SW480 (cell line): Measurements from ENCODE around the gene FRMD4A.

Source experiments
- DNase-seq: peaks from one replicate; pipeline ENCODE4 v3.0.0-alpha.2; 2016; ENCODE audit warnings: low spot score

FRMD4A gene

GRCh38 chr10:14340051-14340744 is 9.5 kb upstream of the FRMD4A start:
- no peak for DNase-seq

GRCh38 chr10:14336736-14337135 is 6.0 kb upstream of the FRMD4A start:
- DNase-seq = no peak

DNA sequence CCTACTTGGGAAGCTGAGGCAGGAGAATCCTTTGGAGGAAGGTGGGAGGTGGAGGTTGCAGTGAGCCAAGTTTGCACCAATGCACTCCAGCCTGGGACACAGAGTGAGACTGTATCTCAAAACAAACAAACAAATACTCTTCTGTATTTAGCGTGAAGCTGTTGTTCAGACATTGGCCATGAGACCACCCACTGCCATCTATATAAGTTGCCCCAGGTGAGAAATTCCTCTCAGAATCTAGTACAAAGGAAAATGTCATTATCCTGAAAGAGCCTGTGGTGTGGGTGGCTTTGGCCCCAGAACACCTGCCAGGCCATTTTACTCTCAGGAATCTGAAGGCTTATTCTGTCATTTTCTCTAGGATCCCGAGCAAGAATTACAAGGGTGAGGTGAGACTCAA is 4.0 kb upstream of the FRMD4A start:
- DNase-seq = no peak

GRCh38 chr10:14333606-14334005 is 2.9 kb upstream of the FRMD4A start:
- DNase-seq = no peak

DNA sequence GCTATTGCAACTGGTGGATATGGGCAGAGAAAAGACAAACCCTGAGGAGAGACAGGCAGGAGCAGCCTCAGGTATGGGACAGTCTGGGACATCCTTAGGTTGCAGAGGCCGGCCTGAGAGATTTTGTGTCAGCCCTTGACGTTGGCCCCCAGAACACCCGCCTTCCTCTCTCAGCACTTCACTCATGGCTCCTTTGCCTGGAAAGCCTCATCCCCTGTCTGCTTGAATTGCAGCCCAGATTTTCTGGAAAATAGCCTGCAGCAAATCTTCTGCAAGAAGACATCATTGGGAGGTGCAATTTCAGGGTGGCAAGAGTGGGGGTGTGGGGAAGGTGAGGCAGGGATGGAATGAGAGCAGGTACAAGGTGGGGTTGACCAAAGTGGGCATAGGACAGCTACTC is 2.2 kb upstream of the FRMD4A start:
- DNase-seq = no peak

DNA sequence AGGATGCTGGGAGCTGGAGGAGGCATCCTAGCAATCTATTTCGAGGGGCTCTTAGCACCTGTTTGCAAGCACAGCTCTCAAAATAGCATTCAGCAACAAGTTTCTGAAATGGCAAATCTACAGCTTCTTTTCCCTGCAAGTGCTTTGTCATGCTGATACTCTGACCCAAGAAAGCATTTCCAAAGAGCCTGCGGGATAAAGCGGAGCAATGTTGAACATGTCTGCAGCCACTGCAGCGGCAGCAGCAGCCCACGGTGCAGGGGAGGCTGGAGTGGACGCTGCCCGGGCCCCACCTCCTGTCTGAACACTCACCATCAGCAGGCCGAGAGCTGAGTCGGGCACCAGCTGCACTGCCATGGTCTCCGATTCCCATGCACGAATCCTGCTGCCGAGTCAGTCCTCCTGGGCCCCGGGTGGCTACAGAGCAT is 964 bp downstream of the FRMD4A start:
- no peak for DNase-seq

- no peak for DNase-seq
Measured at GRCh38 chr10:14328881-14329672, 1.6 kb downstream of the FRMD4A start.

- no peak for DNase-seq
Measured at GRCh38 chr10:14327527-14327926, 3.2 kb downstream of the FRMD4A start.

DNA sequence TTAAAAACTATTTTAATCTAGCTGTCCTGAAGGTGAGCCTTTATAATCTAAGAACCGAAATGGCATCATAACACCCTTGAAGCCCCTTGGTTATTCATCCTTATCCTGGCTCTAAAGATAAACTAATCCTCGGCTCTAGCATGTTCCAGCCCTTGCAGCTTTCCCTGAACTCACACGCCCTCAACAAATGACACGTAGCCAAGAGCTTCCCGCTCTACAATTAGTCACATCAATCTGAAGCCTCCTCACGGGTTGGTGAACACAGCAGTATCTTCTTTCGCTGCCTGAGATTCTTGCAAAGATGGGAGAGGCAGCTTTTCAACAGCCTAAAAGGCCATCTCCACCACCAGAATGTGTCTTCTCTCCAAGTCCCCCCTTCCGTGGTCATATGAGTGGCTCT is 4.1 kb downstream of the FRMD4A start:
- no peak for DNase-seq

DNA sequence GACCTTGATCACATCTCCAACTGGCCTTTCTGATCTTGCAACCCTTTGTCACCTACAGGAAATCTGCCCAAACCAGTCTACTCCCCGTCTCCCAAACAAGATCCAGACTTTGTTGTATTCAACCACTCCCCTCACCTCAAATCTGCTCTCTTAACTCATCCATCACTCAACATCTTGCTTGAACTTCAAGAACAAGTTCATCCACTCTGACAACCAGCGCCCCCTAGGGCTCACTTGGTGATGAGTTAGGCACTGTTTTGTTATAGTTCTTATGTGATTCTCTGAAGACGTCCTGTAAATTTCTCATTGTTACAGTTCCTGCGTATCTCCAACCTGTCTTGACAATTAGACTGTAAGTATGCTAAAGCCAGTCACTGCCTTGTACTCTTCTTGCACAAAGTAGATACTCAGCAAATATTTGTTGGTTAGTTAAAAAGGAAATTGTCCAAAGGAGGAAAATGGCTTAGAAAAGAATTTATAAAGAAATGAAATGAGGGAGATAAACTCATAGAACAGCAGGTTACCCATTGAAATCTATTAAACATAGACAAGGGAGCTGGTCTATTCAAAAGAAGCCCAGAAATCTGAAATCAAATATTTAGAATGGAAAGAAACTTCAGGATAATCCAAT is 5.3 kb downstream of the FRMD4A start:
- peak; percentile 5 for DNase-seq

- no peak for DNase-seq
Measured at GRCh38 chr10:14322526-14323188, 8.1 kb downstream of the FRMD4A start.

DNA sequence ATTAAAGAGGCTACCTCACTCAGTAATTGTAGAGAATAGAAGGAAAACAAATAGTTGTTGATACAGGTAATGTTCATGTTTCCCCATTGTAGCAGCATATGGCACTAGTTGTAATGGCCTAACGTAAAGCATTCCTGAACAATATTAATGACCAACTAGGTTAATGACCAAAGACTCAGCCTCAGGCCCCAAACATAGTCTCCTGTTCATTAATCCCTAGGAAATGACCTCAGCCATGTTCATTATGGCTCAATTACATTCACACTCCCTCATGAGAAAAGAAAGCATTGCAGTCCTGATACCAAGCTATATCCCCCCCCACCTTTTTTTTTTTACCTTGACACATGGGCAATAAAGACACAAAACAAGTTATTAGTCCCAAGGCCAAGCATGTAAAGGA is 12.7 kb downstream of the FRMD4A start:
- DNase-seq = no peak

DNA sequence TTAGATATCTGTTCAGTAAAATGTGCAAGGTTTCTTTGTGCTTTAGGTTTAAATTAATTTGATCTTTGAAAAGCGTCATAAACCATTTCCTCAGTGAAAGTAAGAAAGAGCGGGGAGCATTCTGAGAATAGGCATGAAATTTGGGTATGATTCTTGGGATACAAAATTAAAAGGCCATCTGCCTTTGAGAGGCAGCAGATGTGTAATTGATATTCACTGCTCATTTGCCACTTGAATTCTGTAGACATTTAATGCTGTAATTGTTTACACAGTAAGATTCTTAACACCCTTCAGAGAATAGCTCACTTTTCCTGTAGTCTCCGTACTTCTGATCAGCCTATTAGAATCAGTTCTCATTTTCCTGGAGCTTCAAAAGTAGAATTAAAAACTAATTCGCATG is 18.7 kb downstream of the FRMD4A start:
- no peak for DNase-seq

DNA sequence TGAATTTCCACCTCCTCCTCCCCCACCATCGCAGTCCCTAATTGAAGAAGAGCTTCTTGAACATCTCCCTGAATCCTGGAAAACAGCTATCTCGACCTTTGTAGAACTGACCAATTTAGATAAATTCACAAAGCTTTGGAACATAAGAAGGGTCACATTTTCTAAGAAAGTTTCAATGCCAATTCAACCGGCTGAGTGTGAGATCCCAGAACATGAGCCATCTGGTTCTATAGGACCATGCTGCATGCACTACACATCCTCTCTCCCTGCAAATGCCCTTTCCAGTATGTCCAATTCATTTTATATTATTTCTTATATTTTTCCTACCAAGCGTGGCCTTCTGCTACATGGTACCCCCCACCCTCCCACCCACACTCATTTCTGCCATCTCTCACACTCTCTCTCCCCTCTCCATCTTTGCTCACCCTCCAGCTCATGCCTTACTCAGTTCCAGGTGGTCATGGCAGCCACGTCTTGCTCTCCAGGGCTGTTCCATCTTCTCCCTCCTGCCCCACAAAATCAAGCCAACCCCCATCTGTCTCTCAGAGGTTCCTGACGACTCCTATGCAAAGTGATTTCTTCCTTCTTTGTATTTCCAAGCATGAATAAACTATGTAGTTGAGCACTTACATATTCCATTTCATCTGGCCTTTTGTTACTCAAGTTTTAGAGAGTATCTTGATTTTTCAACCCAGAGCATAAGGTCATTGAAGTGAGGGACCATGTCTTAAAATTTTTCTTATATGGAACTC is 19.3 kb downstream of the FRMD4A start:
- DNase-seq = no peak

GRCh38 chr10:14309593-14309992 is 21.1 kb downstream of the FRMD4A start:
- no peak for DNase-seq

- no peak for DNase-seq
Measured at GRCh38 chr10:14306190-14306589, 24.5 kb downstream of the FRMD4A start.

DNA sequence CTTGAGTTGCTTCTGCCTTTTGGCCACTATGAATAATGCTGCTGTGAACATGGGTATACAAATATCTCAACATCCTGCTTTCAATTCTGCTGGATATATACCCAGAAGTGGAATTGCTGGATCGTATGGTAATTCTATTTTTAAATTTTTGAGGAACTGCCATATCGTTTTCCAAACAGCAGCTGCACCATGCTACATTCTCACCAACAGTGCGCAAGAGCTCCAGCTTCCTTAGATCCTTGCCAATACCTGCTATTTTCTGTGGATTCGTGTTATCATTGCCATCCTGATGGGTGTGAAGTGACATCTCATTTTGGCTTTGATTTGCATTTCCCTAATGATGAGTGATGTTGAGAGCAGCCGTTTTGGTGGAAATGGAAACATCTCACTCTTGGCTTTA is 26.7 kb downstream of the FRMD4A start:
- no peak for DNase-seq

DNA sequence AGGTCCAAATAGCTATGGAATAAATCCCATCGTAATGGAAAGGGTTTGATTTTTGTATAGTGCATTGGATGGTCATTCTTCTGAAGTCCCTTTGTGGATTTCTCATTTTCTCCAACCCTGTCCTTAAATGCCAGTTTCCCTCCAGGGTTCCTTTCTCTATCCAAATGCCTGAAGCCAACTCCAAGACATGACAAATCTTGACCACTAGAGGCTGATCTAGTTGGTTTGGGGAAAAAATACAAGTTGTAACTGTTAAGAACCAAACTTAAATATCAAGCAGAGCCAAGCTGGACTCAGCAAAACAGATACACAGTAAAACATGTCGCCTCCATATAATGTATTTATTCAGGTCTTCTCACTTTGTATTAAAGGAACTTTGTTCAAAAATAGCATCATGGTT is 28.7 kb downstream of the FRMD4A start:
- DNase-seq = no peak

DNA sequence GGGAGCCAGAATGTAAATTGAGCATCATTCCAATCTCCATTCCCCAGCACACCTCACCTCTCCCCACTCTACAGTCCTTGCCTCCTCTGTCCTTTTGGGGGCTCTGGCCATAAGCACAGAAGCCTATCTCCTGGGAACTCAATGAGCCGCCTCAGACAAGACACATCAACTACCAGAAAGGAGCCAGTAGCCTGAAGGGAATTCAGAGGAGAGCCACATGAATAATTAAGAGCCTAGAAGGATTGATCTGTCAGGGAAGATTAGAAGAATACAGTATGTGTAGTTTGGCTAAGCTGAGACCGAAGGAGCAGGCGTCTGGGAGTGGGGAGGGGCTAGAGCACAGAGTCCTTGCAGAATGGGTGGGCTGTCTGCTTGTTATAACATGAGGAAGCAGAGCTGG is 31.2 kb downstream of the FRMD4A start:
- no peak for DNase-seq

DNA sequence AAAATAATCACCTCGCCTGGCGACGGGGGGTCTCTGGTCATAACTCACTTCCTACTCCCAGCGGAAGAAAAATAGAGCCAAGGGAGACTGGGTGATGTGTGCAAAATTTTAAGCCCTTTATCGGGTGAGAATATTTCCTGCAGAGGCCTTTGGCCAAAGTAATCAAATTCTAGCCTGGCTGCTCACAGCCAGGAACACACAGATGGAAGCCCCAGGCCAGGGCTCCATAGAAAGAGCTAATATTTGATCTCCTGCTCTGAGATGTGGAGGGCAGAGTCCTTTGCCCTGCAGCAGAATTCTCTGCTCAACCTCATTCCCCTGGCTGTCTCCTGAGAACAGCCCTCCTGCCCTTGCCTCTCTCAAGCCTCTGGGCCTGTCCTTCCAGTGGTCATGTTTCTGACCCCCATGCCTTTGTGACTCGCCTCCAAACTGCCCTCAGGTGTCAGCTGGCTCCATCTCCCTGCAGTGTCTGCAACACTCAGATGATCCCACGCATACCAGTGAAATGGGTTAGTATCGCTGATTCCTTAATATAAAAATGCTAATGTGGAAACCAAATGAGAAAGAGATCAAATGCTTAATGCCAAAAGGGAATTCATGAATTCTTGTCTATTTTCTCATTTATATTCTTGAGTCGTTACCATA is 34.5 kb downstream of the FRMD4A start:
- no peak for DNase-seq

- DNase-seq = no peak
Measured at GRCh38 chr10:14294347-14295059, 36.2 kb downstream of the FRMD4A start.
